ENCODE results near the gene PTGER4.
"Not testable (repeated sequence)": the region's sequence is repeated elsewhere in the genome, so short reads cannot be mapped to it uniquely, and the experiment has no call there.

Gene PTGER4

DNA sequence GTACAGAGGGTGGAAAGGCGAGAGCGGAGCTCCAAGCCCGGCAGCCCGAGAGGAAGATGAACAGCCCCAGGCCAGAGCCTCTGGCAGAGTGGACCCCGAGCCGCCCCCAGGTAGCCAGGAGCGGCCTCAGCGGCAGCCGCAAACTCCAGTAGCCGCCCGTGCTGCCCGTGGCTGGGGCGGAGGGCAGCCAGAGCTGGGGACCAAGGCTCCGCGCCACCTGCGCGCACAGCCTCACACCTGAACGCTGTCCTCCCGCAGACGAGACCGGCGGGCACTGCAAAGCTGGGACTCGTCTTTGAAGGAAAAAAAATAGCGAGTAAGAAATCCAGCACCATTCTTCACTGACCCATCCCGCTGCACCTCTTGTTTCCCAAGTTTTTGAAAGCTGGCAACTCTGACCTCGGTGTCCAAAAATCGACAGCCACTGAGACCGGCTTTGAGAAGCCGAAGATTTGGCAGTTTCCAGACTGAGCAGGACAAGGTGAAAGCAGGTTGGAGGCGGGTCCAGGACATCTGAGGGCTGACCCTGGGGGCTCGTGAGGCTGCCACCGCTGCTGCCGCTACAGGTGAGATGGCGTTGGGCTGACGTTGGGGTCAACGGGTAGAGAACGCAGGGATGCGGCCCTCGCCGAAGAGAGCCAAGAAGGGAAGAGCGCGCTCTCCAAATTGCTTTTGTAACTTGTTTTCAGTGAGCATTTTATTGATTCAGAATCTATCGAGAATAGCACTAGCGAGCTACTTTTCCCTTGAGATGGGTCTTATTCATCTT, at the start of gene PTGER4:
Gene PTGER4, plus strand, starts transcription at position 3 of the 769 bp plus-strand sequence. CDS start 1,079 bp downstream, outside the sequence.
- DNase-seq (ENCODE audit: low read depth), result no peak

DNA sequence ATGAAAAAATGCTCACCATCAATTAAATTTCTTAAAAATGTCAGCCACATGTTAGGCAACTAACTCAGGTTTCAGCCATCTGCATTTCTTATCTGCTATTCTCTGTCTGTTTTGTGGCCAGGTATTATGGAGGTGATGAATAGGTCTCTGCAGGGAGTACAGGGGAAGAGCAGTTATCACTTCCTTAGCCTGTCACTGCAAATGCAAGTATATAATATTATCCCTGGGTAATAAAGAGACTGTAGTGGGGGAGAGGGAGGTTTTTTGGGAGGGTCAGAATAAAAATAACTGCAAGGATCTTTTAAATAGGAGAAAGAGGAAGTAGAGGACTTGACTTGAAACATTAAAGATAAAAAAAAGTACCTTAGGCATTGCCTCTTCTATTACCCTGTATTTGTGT, 49.6 kb upstream of the PTGER4 start:
- DNase-seq (ENCODE audit: low read depth), result no peak

DNA sequence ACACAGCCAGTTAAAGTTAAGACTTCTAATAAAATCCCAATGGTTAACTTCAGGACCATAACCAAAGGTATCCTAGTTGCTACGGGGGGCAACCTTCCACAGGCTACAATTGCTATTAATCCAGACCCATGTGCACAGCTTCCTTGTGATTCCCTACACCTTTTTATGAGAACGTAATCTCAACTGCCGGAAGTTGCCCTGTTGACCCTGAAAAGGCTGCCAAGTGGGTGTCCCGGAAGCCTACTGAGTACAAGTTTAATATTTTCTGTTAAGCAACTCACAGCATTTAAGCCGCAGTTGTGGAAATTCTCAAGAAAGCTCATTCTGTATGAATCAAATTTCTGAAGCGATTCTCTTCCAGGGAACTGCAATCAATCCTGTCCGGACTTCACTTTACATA, 48.5 kb upstream of the PTGER4 start:
- DNase-seq (ENCODE audit: low read depth), result no peak

DNA sequence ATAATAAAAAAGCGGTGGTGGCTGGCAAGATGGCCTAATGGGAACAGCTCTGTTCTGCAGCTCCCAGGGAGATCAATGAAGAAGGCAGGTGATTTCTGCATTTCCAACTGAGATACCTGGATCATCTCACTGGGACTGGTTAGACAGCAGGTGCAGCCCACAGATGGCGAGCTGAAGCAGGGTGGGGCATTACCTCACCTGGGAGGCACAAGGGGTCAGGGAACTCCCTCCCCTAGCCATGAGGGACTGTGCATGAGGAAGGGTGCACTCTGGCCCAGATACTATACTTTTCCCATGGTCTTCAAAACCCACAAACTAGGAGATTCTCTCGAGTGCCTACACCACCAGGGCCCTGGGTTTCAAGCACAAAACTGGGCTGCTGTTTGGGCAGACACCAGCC, 45.6 kb upstream of the PTGER4 start:
- DNase-seq (ENCODE audit: low read depth), result no peak

DNA sequence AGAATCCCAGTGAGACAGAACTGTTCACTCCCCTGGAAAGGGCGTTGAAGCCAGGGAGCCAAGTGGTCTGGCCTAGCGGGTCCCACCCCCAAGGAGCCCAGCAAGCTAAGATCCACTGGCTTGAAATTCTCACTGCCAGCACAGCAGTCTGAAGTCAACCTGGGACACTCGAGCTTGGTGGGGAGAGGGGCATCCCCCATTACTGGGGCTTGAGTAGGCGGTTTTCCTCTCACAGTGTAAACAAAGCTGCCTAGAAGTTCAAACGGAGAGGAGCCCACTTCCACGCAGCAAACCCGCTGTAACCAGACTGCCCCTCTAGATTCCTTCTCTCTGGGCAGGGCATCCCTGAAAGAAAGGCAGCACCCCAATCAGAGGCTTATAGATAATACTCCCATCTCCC, 45.1 kb upstream of the PTGER4 start:
- no peak for DNase-seq (ENCODE audit: low read depth)

DNA sequence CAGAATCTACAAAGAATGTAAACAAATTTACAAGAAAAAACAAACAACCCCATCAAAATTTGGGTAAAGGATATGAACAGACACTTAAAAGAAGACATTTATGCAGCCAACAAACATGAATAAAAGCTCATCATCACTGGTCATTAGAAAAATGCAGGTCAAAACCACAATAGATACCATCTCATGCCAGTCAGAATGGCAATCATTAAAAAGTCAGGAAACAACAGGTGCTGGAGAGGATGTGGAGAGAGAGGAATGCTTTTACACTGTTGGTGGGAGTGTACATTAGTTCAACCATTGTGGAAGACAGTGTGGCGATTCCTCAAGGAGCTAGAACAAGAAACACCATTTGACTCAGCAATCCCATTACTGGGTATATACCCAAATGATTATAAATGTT, 40.2 kb upstream of the PTGER4 start:
- DNase-seq (ENCODE audit: low read depth), result not testable (repeated sequence)

DNA sequence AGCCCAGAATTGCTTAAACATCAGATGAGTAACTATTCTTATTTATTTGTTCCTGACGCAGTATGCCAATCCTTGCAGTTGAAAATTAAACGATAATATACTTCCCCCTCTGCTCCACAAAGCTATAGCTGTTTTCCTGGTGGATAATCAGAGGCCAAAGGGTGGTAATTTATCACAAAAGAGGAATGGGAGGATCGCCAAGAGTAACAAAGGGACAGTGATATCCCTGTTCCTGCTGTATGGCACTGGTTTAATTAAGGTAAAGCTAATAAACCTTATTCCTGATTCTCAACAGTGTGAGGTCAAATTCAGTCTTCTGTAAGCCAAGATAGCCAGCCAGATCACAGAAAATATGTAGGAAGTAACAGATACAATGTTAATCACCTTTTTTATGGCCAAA, 33.4 kb upstream of the PTGER4 start:
- no peak for DNase-seq (ENCODE audit: low read depth)

DNA sequence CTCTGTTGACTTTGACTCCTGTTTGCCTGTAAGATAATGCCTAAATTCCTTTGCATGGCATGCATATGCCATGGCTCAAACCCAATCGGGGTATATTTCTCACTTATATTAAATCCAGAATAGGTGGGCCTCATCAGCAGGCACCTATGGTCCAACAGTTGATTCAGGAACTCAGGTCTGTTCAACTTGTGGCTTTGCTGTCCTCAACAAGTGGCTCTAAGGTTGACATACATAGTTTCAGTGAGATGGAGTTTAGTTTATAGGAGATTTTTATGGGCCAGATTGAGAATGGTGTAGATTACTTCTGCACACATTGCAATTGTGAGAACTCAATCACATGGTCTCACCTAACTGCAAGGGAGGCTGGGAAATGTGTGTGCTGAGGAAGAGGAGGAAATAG, 31.6 kb upstream of the PTGER4 start:
- DNase-seq (ENCODE audit: low read depth), result no peak

DNA sequence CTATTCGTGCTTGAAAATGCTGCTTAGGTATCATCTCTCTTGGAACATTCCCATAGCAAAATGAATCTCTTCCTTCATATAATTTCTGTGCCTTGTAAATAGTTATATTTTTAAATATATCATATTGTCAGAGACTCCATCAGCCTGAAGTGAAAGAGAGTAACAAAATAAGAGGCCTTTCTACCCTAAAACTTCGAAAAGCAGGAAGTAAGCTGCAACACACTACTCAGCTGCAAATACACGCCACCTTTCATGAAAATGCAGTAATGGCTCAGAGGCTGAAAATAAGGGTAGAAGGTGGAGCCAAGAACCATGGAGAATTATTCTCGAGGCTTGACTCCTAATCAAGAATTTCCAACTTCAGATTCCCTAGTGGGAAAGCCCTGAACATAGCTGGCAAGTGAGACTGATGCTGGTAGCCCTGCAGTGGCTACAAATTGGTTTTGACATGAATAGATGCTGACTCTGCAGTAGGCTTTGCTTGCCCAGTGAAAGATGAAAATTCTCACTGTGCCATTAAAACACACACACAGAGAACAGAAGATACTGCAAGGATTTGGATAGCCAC, 30.2 kb upstream of the PTGER4 start:
- DNase-seq (ENCODE audit: low read depth), result no peak

DNA sequence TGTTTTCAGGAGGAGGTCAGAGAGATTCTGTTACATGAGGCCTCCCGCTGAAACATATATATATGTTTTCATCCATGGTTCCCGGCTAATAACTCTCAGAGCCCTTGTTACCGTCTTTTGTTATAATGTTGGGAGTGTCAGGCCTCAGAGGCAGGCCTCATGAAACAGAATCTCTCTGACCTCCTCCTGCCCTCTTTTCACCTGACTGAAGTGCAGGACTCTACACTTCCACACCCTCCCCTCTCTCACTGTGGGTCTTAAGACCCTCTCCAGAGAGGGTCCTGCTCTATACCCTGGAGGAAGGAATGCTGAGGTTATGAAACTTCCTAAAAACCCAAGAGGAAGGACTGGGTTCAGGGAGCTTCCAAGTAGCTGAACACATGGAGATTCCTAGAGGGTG, 28.5 kb upstream of the PTGER4 start:
- no peak for DNase-seq (ENCODE audit: low read depth)

DNA sequence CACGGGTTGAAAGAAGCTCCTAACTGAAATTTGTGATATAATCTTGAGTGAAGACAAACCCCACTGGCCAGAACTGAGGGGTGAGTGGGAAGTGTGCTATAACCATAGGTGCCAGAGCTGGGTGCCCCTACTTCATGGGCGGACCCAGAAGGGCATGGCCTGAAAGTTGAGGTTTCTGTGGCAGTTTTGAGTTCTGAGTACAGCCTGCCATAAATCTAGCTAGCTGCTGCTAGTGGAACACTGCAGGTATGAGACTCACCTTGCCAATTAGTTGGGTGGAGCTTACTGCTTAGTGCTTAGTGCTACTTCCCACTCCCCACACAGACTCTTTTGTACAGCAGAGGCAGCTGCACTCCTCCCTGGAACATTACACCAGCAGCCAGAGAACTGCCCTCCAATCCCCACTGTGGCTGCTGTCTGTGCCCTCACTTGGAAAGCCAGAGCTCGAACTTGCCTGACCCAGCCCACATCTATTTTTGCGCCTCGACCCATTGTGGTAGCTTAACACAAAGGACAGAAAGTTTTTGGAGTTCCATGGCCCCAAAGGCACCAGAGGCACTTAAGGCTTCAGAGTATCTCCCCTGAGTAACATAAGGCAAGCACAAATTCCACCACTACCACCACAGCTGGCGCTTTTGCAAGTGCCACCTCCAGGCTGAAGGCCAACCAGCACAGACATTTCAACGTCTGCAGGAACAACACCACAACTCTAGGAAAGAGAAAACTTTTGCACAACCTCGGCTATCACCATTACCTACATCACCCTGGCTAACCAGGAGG, 27.1 kb upstream of the PTGER4 start:
- DNase-seq (ENCODE audit: low read depth), result no peak

DNA sequence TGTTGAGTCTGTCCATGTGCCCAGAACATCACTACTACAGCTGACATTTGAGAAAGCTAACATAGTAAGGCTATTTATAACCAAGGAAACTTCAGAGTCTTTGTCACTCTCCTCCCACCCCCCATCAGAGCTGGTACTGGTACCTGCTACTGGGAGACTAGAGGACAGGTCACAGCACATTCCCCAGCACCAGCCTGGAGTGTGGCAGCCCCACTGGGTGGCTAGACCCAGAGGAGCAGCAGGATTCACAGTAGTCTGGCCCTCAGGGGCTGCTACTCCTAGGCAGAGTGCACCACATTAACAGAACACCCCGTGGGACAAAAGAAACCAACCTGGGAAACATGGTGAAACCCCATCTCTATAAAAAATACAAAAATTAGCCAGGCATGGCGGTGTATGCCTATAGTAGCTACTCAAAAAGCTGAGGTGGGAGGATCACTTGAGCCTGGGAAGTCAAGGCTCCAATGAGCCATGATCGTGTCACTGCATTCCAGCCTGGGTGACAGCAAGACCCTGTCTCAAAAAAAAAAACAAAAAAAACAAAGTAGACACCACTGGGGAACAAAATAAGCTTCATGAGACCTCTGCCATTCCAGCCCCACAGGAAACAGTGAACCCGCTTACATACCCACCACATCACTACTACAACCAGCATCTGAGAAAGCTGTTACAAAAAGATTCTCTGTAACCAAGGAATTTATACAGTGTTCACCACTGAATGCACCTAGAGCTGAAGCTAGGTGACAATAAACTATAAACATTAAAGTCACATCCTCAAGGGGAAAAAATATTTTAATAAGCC, 26.3 kb upstream of the PTGER4 start:
- DNase-seq (ENCODE audit: low read depth), result no peak

DNA sequence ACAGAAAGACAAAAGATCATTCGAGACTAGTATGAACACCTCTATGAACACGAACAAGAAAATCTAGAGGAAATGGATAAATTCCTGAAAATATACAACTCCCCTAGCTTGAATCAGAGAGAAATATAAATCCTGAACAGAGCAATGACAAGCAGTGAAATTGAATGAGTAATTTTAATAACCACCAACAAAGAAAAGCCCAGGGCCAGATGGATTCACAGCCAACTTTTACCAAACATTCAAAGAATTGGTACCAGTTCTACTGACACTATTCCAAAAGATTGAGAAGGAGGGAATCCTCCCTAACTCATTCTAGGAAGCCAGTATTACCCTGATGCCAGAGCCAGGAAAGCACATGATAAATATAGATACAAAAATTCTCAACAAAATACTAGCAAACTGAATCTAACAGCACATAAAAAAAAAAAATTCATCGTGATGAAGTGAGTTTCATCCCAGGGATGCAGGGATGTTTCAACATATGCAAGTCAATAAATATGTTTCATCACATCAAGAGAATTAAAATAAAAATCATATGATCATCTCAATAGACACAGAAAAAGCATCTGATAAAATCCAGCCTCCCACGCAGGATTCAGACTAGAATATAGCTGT, 25.2 kb upstream of the PTGER4 start:
- DNase-seq (ENCODE audit: low read depth), result no peak

DNA sequence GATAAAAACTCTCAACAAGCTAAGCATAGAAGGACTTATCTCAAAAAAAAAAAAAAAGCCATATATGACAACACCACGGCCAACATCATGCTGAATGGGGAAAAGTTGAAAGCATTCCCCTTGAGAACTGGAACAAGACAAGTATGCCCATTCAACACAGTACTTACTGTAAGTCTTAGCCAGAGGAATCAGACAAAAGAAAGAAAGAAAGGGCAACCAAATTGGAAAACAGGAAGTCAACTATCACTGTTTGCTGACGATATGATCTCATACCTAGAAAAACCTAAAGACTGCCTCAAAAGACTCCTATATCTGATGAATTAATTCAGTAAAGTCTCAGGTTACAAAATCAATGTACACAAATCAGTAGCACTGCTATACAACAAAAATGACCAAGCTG, 24.6 kb upstream of the PTGER4 start:
- DNase-seq (ENCODE audit: low read depth), result no peak

DNA sequence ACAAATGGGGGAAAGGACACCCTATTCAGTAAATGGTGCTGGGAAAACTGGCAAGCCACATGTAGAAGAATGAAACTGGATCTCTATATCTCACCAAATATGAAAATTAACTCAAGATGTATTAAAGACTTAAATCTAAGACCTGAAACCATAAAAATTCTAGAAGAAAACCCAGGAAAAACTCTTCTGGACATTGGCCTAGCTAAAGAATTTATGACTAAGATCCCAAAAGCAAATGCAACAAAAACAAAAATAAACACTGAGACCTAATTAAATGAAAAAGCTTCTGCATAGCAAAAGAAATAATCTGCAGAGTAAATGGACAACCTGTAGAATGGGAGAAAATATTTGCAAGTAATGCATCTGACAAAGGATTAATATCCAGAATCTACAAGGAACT, 23.6 kb upstream of the PTGER4 start:
- not testable (repeated sequence) for DNase-seq (ENCODE audit: low read depth)

DNA sequence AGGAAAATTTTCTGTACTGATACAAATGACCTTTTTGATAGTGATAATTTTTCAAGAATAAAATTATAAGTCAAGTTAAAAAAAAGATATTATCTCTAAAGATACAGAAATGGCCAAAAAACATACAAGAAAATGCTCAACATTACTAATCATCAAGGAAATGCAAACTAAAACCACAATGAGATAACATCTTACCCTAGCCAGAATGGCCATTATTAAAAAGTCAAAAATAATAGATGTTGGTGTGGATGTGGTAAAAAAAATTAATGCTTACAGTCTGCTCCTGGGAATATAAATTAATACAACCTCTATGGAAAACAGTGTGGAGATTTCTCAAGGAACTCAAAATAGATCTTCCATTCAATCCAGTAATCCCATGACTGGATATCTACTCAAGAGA, 22.9 kb upstream of the PTGER4 start:
- DNase-seq (ENCODE audit: low read depth), result no peak

DNA sequence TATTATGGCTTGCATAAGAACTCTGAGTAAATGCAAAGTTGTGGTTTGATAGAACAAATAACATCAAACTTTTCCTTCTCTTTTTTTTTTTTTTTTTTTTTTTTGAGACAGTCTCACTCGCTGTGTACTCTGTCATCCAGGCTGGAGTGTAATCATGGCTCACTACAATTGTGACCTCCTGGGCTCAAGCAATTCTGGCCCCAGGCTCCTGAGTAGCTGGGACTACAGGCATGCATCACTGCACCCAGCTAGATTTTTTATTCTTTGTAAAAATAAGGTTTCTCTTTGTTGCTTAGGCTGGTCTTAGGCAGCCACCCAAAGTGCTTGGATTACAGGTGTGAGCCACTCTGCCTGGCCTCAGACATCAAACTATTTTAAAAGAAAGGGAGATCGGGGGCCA, 19.0 kb upstream of the PTGER4 start:
- no peak for DNase-seq (ENCODE audit: low read depth)

DNA sequence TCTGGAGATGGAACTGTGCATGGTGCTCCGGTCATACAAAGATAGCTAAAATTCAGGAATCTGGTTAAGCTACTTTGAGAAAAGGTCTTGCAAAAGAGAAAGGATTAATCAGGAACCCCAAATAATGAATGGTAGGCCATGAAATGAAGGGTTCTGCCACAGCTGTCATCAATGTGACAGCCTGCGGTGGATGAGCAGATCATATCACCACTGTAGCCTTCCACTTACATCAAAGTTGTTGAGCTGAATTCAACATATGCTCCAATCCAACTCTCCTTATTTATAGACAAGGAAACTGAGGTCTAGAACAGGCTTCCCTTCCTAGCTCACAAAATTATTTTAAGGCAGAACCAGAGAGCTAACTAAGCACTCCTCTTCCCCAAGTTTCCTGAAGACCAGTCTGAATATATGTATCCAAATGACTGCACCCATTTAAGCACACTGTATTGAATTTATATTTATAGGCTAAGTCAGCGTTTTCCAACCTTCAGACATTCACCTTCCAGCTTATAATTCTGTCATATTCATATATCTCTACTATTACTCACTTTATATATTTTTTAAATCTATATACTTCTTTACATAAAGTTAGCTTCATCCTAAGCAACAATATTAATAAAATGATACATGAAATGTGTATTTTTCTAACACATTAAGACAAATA, 13.9 kb upstream of the PTGER4 start:
- no peak for DNase-seq (ENCODE audit: low read depth)

DNA sequence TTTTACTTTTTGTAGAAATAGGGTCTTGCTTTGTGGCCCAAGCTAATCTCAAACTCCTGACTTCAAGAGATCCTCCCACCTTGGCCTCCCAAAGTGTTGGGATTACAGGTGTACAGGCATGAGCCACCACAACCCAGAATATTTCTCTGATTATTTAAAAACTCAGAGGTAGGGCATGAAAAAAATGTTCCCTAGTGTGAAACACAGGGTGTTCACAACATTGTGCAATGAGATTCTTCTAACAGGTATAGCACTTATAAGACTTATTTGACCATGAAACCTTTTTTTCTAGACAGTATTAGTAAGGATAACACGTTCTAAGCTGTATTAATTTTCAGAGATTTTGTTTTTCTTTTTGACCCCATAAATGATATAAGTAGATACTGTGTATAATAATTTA, 13.1 kb upstream of the PTGER4 start:
- DNase-seq (ENCODE audit: low read depth), result no peak

DNA sequence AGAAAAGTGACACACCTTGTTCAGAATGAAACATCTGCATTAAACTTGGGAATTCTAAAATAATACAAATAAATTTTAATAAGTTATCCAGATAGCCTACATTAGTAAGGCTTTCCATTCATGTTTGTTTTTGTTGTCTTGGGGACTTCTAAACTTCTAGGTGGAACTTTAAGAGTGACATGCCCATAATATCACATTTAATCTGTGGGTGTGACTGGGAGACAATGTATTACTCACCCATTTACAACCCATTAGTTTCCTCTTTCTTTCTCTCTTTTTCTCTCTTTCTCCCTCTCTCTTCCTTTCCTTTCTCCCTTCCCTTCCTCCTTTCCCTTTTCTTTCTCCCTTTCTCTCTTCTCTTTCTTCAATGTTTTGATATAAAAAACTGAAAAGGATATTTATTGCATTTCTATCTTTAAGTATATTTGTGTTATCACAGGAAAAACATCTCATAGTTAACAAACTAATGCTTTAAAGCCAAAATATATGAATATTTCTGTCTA, 12.5 kb upstream of the PTGER4 start:
- no peak for DNase-seq (ENCODE audit: low read depth)

Data from activated T-helper 9 cell treated with anti-CD3 and anti-CD28 coated beads, Interleukin-2, amount 50 U/mL, for 16 hours (primary cell).